Measurements from ENCODE around the gene MMP14. TPM values are rescaled to one million over a fixed set of nuclear protein-coding genes. Genes with fewer than 3 reads are reported as not detected.

Gene MMP14
- polyA plus RNA-seq, 3 donors = 0.14 to 4.6 (median 0.44) TPM

- peaks cover 44% of the 10 kb centered on the region for H4K20me1 ChIP-seq (ENCODE audit: insufficient read depth, low read length)
- peaks cover 58 to 67% of the 10 kb centered on the region in 2 donors for H3K36me3 Mint-ChIP-seq
- H3K9ac ChIP-seq (ENCODE audit: insufficient read depth, low read length, poor library complexity, severe bottlenecking) = no peak overlapping the region
- H3K27me3 ChIP-seq (ENCODE audit: control insufficient read depth in 2 of 2, insufficient read depth in 2 of 2, low read length in 2 of 2) = no peaks in the 10 kb centered on the region
- H3K27ac ChIP-seq (ENCODE audit: low read depth in 1 of 2, low read length in 2 of 2) = no peak overlapping the region
- no peak for TF ChIP-seq CTCF (IDR thresholded peaks at IDR 0.05)
- intact Hi-C loops (cut with micrococcal nuclease) = no loop called here
- DNase-seq = no peak
- peaks cover 57 to 67% of the 10 kb centered on the region in 2 donors for H3K36me3 ChIP-seq (replicated peaks in 1 of 2; ENCODE audit: control insufficient read depth in 1 of 2, insufficient read depth in 2 of 2, low read length in 2 of 2)
- no peaks in the 10 kb centered on the region for H3K27me3 Mint-ChIP-seq (ENCODE audit: low read depth in 3 of 3)
- peaks cover 19 to 31% of the 10 kb centered on the region in 2 donors for H3K4me1 ChIP-seq (ENCODE audit: control insufficient read depth in 1 of 2, insufficient read depth in 2 of 2, low read length in 2 of 2)
- no peak overlapping the region for H3K4me3 ChIP-seq (replicated peaks in 1 of 3; ENCODE audit: low read depth in 2 of 3, low read length in 3 of 3)
- H3K27ac Mint-ChIP-seq = no peak overlapping the region
- H3K4me2 ChIP-seq (replicated peaks; ENCODE audit: extremely low read depth, low read length, poor library complexity, severe bottlenecking) = no peak overlapping the region
- no peak overlapping the region for H3K4me3 Mint-ChIP-seq
- no peaks in the 10 kb centered on the region for H3K9me3 ChIP-seq (replicated peaks in 1 of 2; ENCODE audit: control insufficient read depth in 1 of 2, insufficient read depth in 1 of 2, low read length in 2 of 2)
- H3K9me3 Mint-ChIP-seq = peaks cover 0 to 2% (median 0%) of the 10 kb centered on the region in 7 donors
- H3K4me1 Mint-ChIP-seq = peaks cover 36% of the 10 kb centered on the region
- WGBS (ENCODE audit: insufficient coverage) = over 99% methylated on average over 14 of the region's 15 CpGs
- H2AFZ ChIP-seq (ENCODE audit: insufficient read depth, low read depth, low read length, poor library complexity, severe bottlenecking) = no peak overlapping the region
- H3K79me2 ChIP-seq (ENCODE audit: insufficient read depth, low read length) = peaks cover 23% of the 10 kb centered on the region
Observed at GRCh38 chr14:22875003-22875747, 38.8 kb downstream of the MMP14 start.

- Histone ChIP-seq H3K4me1 (ENCODE audit: control insufficient read depth in 1 of 2, insufficient read depth in 2 of 2, low read length in 2 of 2) (peaks cover 14 to 24% of the 10 kb centered on the region in 2 donors), H3K9ac (ENCODE audit: insufficient read depth, low read length, poor library complexity, severe bottlenecking) (no peak overlapping the region), H3K9me3 (replicated peaks in 1 of 2; ENCODE audit: control insufficient read depth in 1 of 2, insufficient read depth in 1 of 2, low read length in 2 of 2) (no peaks in the 10 kb centered on the region), H3K27me3 (ENCODE audit: control insufficient read depth in 2 of 2, insufficient read depth in 2 of 2, low read length in 2 of 2) (no peaks in the 10 kb centered on the region), H2AFZ (ENCODE audit: insufficient read depth, low read depth, low read length, poor library complexity, severe bottlenecking) (no peak overlapping the region), H3K4me2 (replicated peaks; ENCODE audit: extremely low read depth, low read length, poor library complexity, severe bottlenecking) (no peak overlapping the region), H3K27ac (ENCODE audit: low read depth in 1 of 2, low read length in 2 of 2) (no peak overlapping the region), H4K20me1 (ENCODE audit: insufficient read depth, low read length) (peaks cover 44% of the 10 kb centered on the region), H3K4me3 (replicated peaks in 1 of 3; ENCODE audit: low read depth in 2 of 3, low read length in 3 of 3) (no peak overlapping the region), H3K79me2 (ENCODE audit: insufficient read depth, low read length) (peaks cover 23% of the 10 kb centered on the region), H3K36me3 (replicated peaks in 1 of 2; ENCODE audit: control insufficient read depth in 1 of 2, insufficient read depth in 2 of 2, low read length in 2 of 2) (peaks cover 57 to 67% of the 10 kb centered on the region in 2 donors)
- Mint-ChIP-seq H3K27me3 (ENCODE audit: low read depth in 3 of 3) (peaks cover 0 to 4% (median 0%) of the 10 kb centered on the region in 3 donors), H3K4me1 (peaks cover 31% of the 10 kb centered on the region), H3K9me3 (peaks cover 0 to 2% (median 0%) of the 10 kb centered on the region in 7 donors), H3K27ac (no peak overlapping the region), H3K36me3 (peaks cover 58 to 67% of the 10 kb centered on the region in 2 donors), H3K4me3 (no peak overlapping the region)
- intact Hi-C loops (cut with micrococcal nuclease) = no loop called here
- DNase-seq = no peak
- no peak for TF ChIP-seq CTCF (IDR thresholded peaks at IDR 0.05)
- 98% methylated on average over 20 of the region's 20 CpGs for WGBS (ENCODE audit: insufficient coverage)
Observed at GRCh38 chr14:22875748-22876319, 39.4 kb downstream of the MMP14 start.

Data from CD14-positive monocyte (primary cell).